ENCODE data around the gene IL12RB2.

- TF ChIP-seq CTCF (IDR thresholded peaks at IDR 0.05) (no peak), EZH2 (IDR thresholded peaks at IDR 0.05) (no peak)
Observed at GRCh38 chr1:67290236-67290635, 17.4 kb upstream of the IL12RB2 start.

Measured in neural progenitor cell (in vitro differentiated cells).